ENCODE data around the gene PBRM1. TPM values are rescaled to one million over a fixed set of nuclear protein-coding genes. Genes with fewer than 3 reads are reported as not detected.
"Not testable (repeated sequence)": the region's sequence is repeated elsewhere in the genome, so short reads cannot be mapped to it uniquely, and the experiment has no call there.

The PBRM1 gene
- total and polyA plus RNA-seq, 11 donors, result 8.5 to 61.7 (median 44.4) TPM

DNA sequence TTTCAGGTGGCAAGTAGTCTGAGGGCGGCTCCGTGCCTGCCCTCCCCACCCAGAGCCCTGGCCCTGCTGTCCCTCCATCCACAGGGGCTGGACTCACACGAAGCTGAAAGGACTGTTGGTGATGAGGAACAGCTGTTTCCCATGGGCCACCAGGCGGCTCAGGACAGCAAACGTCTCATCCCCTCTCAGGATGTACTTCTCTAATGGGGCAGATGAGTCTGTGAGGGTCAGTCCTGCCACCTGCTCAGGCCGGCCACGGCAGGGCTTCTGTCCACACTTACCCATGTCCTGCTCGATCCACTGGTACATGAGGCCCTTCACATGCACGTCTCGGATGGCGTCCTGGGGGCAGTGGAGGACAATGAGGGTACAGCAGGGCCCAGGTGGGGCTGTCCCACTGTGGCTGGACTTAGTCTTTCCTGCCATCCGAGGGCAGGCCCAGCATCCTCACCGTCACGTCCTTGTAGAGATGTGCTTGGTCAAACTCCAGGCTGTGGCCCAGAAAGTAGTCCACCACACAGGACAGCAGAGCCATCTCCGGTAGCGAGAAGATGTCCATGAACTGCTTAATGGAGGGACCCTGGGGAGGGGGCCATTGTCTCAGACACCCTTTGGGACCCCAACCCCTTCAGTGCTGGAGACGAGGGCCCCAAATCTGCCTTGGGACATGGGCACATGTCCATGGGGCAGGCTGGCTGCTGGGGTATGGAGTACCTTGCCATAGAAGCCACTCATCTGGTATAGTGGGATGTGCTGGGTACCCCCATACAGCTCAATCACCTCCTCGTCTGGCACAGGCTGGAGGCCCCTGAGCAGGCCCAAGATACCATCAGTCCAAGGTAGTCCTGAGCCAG lies 157.8 kb downstream of the PBRM1 start:
- intact Hi-C loops (cut with DNase I), result loop anchor here in 3 of 10 donors (5.0 kb wide), 3 partner anchors 36 to 46 kb away; no protein-coding TSS in a partner anchor
- H3K36me3 ChIP-seq, result peaks cover 0 to 55% (median 19%) of the 10 kb centered on the region in 9 donors
- H3K4me1 ChIP-seq, result peaks cover 9 to 83% (median 65%) of the 10 kb centered on the region in 12 donors

DNA sequence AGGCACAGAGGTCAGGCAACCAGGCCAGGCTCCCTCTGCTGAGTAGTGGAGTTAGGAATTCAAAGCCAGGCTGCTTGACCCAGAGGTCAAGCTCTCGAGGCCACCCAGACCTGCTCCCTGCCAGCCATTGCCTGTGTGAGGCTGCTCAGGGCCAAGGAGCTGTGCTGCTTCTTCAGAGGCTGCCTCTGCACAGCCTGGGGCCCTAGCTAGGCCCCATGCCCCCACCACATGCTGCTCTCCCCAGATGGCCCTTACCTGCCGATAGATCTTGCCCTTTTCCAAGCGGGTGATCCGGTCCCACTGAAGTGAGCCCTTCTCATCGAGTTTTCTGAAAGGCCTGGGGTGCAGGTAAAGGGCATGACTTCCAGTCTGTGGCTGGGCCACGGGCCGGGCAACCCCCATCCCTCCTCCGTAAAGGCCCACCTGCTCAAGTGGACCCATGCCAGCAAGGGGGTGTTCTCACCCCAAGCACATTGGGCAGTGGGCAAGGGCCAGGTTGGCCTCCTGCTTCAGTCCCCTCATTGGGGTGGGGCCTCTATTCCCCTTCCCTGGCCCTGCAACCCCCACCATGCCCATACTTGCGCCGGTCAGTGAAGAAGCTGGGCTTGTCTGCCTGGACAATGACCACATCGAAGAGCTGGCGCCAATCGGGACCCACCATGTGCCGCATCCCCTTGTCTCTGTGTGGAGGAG lies 158.5 kb downstream of the PBRM1 start:
- peaks cover 0 to 63% (median 19%) of the 10 kb centered on the region in 9 donors for H3K36me3 ChIP-seq
- intact Hi-C loops (cut with DNase I), result loop anchor here in 3 of 10 donors (5.0 kb wide), 3 partner anchors 35 to 45 kb away; no protein-coding TSS in a partner anchor
- ATAC-seq, result no peak

More for the DNA sequence above, 157.8 kb downstream of the PBRM1 start:
- no peak for TF ChIP-seq CTCF (IDR thresholded peaks at IDR 0.05)
- no peaks in the 10 kb centered on the region for H3K27me3 ChIP-seq
- DNase-seq (peak in 4 of 5 donors; percentile 7 to 61 (median 23)), ATAC-seq (no peak)
- no peaks in the 10 kb centered on the region for H3K9me3 ChIP-seq
- H3K27ac ChIP-seq, result peak overlapping the region in 4 of 12 donors; percentile 9 to 91 (median 84)
- 84 to 98% (median 88%) methylated on average over 15 to 18 of the region's 18 CpGs for whole genome bisulfite sequencing, 4 donors
- no peak overlapping the region for H3K4me3 ChIP-seq

DNA sequence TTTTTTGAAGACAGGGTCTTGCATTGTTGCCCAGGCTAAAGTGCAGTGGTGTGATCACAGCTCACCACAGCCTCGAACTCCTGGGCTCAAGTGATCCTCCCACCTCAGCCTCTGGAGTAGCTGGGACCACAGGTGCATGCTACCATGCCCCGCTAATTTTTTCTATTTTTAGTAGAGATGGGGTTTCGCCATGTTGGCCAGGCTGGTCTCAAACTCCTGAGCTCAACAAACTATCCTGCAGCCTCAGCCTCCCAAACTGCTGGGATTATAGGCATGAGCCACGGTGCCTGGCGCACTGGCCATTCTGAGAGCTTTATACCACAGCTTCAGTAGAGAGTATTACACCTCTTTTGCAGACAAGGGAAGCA lies 159.1 kb downstream of the PBRM1 start:
- Histone ChIP-seq H3K36me3 (peaks cover 0 to 68% (median 19%) of the 10 kb centered on the region in 9 donors), H3K4me1 (peaks cover 9 to 70% (median 52%) of the 10 kb centered on the region in 12 donors), H3K27ac (peak overlapping the region in 7 of 12 donors; percentile 21 to 91 (median 76))

More for the DNA sequence above, 158.5 kb downstream of the PBRM1 start:
- TF ChIP-seq POLR2A (IDR thresholded peaks at IDR 0.05) (no peak), CTCF (IDR thresholded peaks at IDR 0.05) (no peak)
- Histone ChIP-seq H3K9me3 (no peaks in the 10 kb centered on the region), H3K27me3 (no peaks in the 10 kb centered on the region), H3K27ac (peak overlapping the region in 7 of 12 donors; percentile 6 to 91 (median 30)), H3K4me3 (no peak overlapping the region), H3K4me1 (peaks cover 9 to 76% (median 57%) of the 10 kb centered on the region in 12 donors)
- peak in 3 of 5 donors; percentile 25 to 49 (median 31) for DNase-seq
- WGBS, 4 donors, result 93 to 96% (median 95%) methylated on average over 14 of the region's 14 CpGs

GRCh38 chr3:52525680-52526561 lies 159.8 kb downstream of the PBRM1 start:
- peaks cover 0 to 76% (median 19%) of the 10 kb centered on the region in 9 donors for H3K36me3 ChIP-seq

More for the DNA sequence above, 159.1 kb downstream of the PBRM1 start:
- not testable (repeated sequence) for H3K9me3 ChIP-seq, DNase-seq, H3K4me3 ChIP-seq, H3K27me3 ChIP-seq, ATAC-seq
- intact Hi-C loops (cut with DNase I), result loop anchor here in 3 of 10 donors (5.0 kb wide), 3 partner anchors 34 to 44 kb away; no protein-coding TSS in a partner anchor
- WGBS, 4 donors, result 94 to 97% (median 95%) methylated on average over 5 of the region's 5 CpGs

More at GRCh38 chr3:52525680-52526561, 159.8 kb downstream of the PBRM1 start:
- WGBS, 4 donors, result 62 to 80% (median 74%) methylated on average over 6 to 9 of the region's 9 CpGs
- Histone ChIP-seq H3K27ac (peak overlapping the region; percentile 58 to 91 (median 79)), H3K4me3 (no peak overlapping the region), H3K9me3 (no peaks in the 10 kb centered on the region), H3K4me1 (peaks cover 9 to 63% (median 46%) of the 10 kb centered on the region in 12 donors), H3K27me3 (no peaks in the 10 kb centered on the region)
- ATAC-seq (no peak), DNase-seq (peak in 3 of 5 donors; percentile 22 to 57 (median 30))
- TF ChIP-seq CTCF (IDR thresholded peaks at IDR 0.05) (no peak), POLR2A (IDR thresholded peaks at IDR 0.05) (no peak)
- intact Hi-C loops (cut with DNase I), result loop anchor here in 3 of 10 donors (5.0 kb wide), 3 partner anchors 34 to 44 kb away; no protein-coding TSS in a partner anchor

Measured in heart left ventricle (tissue), 16 donors.